PFSK-1 (cell line): ENCODE measurements around the gene S100A5.

Source experiments
- FOXP2 ChIP-seq: optimal IDR thresholded peaks from 2 replicates; pipeline ENCODE3; 2011; ENCODE audit warnings: borderline replicate concordance, control low read depth, inconsistent platforms; ENCODE audit not compliant: insufficient read depth; ENCODE audit errors: extremely low read length, extremely low read depth
- POLR2AphosphoS5 ChIP-seq: IDR thresholded peaks from 2 replicates; pipeline ENCODE4 v1.6.1; 2012; ENCODE audit warnings: low read depth, mild to moderate bottlenecking, control low read depth, low read length, moderate library complexity
- REST ChIP-seq, 2 experiments: IDR thresholded peaks; 2 replicates each; pipeline versions ENCODE4 v1.6.1 to v1.8.0; 2011 to 2012; ENCODE audit warnings: low read depth in 2 of 2, low read length in 2 of 2, control low read depth in 1 of 2, inconsistent platforms in 1 of 2, mild to moderate bottlenecking in 1 of 2, moderate library complexity in 1 of 2; ENCODE audit not compliant: insufficient read depth in 1 of 2
- SIN3A ChIP-seq: IDR thresholded peaks from 2 replicates; pipeline ENCODE4 v1.6.1; 2012; ENCODE audit warnings: mild to moderate bottlenecking, low read length, moderate library complexity, borderline replicate concordance; ENCODE audit not compliant: insufficient read depth
- TAF1 ChIP-seq: IDR thresholded peaks from 2 replicates; pipeline ENCODE4 v1.6.1; 2012; ENCODE audit warnings: low read length, control low read depth, borderline replicate concordance; ENCODE audit not compliant: insufficient read depth

S100A5 gene

GRCh38 chr1:153510984-153511410 is 29.7 kb downstream of the S100A5 start:
- TF ChIP-seq TAF1 = no peak
- no peak for TF ChIP-seq SIN3A
- TF ChIP-seq FOXP2 = peak; percentile 37
- TF ChIP-seq REST (IDR thresholded peaks at IDR 0.05; ENCODE audit: insufficient read depth in 1 of 2, low read depth in 2 of 2, low read length in 2 of 2) = no peak
- no peak for TF ChIP-seq POLR2AphosphoS5

- TF ChIP-seq SIN3A = no peak
Observed at GRCh38 chr1:153509729-153510354, 30.9 kb downstream of the S100A5 start.

- TF ChIP-seq REST (IDR thresholded peaks at IDR 0.05; ENCODE audit: insufficient read depth in 1 of 2, low read depth in 2 of 2, low read length in 2 of 2) (no peak), FOXP2 (no peak), SIN3A (no peak), POLR2AphosphoS5 (no peak), TAF1 (no peak)
Observed at GRCh38 chr1:153509036-153509435, 31.7 kb downstream of the S100A5 start.

GRCh38 chr1:153507926-153508583 is 32.7 kb downstream of the S100A5 start:
- no peak for TF ChIP-seq POLR2AphosphoS5
- TF ChIP-seq REST (IDR thresholded peaks at IDR 0.05; ENCODE audit: insufficient read depth in 1 of 2, low read depth in 2 of 2, low read length in 2 of 2) = no peak
- TF ChIP-seq TAF1 = no peak
- no peak for TF ChIP-seq SIN3A

GRCh38 chr1:153506831-153507413 is 33.8 kb downstream of the S100A5 start:
- no peak for TF ChIP-seq SIN3A

- TF ChIP-seq TAF1 (no peak), FOXP2 (no peak), POLR2AphosphoS5 (no peak), REST (IDR thresholded peaks at IDR 0.05; ENCODE audit: insufficient read depth in 1 of 2, low read depth in 2 of 2, low read length in 2 of 2) (no peak), SIN3A (no peak)
Observed at GRCh38 chr1:153506386-153506785, 34.3 kb downstream of the S100A5 start.
